ENCODE data around the gene TMEM191C. TPM values are rescaled to one million over a fixed set of nuclear protein-coding genes. Genes with fewer than 3 reads are reported as not detected.

Gene TMEM191C
- total RNA-seq, 6 experiments from 2014 or later, result 0.38 to 1.6 (median 0.56) TPM

Other genes with a start within 250 kb of the TMEM191C start
- under 1 TPM; 0.17 to 0.43 (median 0.33) TPM for gene RIMBP3B, start 83.6 kb upstream of the TMEM191C start, total RNA-seq (2021; fragmentation: NEBNext Ultra II Directional; extraction: Animal tissue kit (Norgen Biotek cat#: 25700))
- gene HIC2, start 50.0 kb upstream of the TMEM191C start, total RNA-seq (2021; fragmentation: NEBNext Ultra II Directional; extraction: Animal tissue kit (Norgen Biotek cat#: 25700)), result 1 to 10 TPM; 2.0 to 2.2 (median 2.1) TPM
- under 1 TPM in 5 of 6 experiments, not detected in 1; 0.16 to 0.43 (median 0.29) TPM for gene RIMBP3C, start 84.1 kb downstream of the TMEM191C start, total RNA-seq (2021; fragmentation: NEBNext Ultra II Directional; extraction: Animal tissue kit (Norgen Biotek cat#: 25700))
- 10 to 100 TPM; 82.7 to 93.3 (median 88.7) TPM for gene UBE2L3, start 100.3 kb downstream of the TMEM191C start, total RNA-seq (2021; fragmentation: NEBNext Ultra II Directional; extraction: Animal tissue kit (Norgen Biotek cat#: 25700))
- 10 to 100 TPM; 18.6 to 29.5 (median 20.0) TPM for gene YDJC, start 162.6 kb downstream of the TMEM191C start, total RNA-seq (2021; fragmentation: NEBNext Ultra II Directional; extraction: Animal tissue kit (Norgen Biotek cat#: 25700))
- gene CCDC116, start 165.4 kb downstream of the TMEM191C start, total RNA-seq (2021; fragmentation: NEBNext Ultra II Directional; extraction: Animal tissue kit (Norgen Biotek cat#: 25700)), result under 1 TPM; 0.16 to 0.33 (median 0.23) TPM
- gene SDF2L1, start 174.9 kb downstream of the TMEM191C start, total RNA-seq (2021; fragmentation: NEBNext Ultra II Directional; extraction: Animal tissue kit (Norgen Biotek cat#: 25700)), result 10 to 100 TPM; 49.1 to 63.5 (median 55.6) TPM
- 10 to 100 TPM; 34.9 to 42.2 (median 39.4) TPM for gene PPIL2, start 198.6 kb downstream of the TMEM191C start, total RNA-seq (2021; fragmentation: NEBNext Ultra II Directional; extraction: Animal tissue kit (Norgen Biotek cat#: 25700))

All from HFFc6 (cell line).